Stimulated activated CD8-positive, alpha-beta memory T cell treated with anti-CD3 and anti-CD28 coated beads, Interleukin-15, amount 100 ng/mL, for 48 hours (primary cell): ENCODE results near the gene RUNX1.

Source experiments
- DNase-seq, 2 donors: peaks; one replicate each; pipeline ENCODE4 v3.0.0-alpha.2; 2020; ENCODE audit warnings: low read depth in 2 of 2

Gene RUNX1

DNA sequence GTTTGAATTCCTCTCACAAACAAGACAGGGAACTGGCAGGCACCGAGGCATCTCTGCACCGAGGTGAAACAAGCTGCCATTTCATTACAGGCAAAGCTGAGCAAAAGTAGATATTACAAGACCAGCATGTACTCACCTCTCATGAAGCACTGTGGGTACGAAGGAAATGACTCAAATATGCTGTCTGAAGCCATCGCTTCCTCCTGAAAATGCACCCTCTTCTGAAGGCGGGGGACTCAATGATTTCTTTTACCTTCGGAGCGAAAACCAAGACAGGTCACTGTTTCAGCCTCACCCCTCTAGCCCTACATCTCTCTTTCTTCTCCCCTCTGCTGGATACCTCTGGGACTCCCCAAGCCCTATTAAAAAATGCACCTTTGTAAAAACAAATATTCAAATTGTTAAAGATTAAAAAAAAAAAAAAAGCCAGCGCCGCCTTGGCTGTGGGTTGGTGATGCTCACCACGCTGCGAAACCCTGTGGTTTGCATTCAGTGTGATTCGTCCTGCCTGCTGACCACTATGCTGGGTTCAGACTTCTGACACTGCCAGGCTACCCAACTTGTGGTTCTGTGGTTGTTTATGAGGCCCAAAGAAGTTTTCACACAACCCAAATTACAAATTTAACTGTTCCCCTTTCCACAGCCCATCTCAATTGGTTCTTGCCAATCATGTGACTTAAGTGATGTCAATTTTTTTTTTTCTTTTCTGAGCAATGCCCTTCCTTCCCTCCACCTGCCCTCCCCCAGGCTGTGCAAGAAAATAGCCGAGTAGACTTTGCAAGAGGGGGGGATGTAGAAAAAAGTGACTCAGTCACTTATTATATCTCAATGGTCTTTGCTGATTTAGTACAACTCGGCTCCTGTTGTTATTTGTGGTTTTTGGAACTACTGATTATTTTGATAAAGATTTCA, at the start of gene RUNX1:
Gene RUNX1 (minus strand): TSS at position 597 of the 912 bp plus-strand sequence.
- DNase-seq: peak; percentile 77 to 78

DNA sequence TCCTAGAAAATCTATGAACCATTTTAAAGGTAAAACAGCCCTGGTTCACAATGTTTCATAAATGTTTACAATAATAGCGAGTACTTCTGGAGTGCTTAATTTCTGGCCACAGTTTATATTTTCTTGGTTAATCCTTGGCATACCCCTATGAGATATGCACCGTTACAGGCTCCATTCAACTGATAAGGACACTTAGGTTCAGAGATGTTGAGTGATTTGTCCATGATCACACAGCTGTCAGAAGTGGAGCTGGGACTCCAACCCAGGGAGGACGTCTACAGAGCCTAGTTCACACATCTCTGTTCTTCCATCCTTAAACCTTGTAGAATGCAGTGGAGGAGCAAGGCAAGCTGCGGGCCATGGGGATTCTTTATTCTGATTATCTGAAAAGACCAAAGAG, 48.4 kb upstream of the RUNX1 start:
- DNase-seq: no peak

DNA sequence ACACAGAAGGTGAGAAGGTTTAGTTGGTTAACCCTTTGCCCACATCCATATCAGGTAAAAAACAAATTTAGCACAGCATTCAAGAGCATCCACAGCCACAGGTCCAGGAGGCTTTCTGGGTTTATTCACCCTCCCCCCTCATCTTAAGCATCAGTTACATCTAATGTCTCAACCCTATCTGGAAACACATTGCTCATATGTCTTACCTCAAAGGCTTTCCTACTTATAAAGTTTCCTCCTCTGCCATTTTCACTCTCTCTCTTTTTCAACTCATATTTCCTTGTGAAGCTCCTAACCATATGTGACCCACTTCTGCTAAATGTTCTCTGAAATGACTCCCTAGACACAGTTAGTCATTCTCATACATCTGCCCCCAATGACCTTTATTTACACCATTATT, 47.9 kb upstream of the RUNX1 start:
- DNase-seq: no peak

DNA sequence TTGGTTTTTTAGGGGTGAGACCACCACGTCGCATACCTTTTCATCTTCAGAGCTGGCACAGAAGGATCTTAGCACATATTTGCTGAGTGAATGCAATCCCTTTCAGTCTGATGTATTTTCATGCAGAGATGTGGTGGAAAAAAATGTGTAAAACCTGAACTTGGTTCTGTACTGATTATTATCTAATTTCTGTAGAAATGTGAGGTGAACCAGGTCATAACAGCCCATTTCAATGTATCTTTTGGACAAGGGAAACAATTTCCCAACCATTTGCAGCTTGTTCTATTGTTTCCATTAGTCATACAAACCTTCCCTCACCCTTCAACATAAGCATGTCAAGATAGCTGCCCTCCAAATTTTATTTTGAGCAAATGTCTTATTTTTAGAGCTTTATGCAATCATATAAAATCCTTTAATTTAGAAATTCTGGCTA, 46.8 kb upstream of the RUNX1 start:
- peak in 1 of 2 donors; percentile 29 for DNase-seq

DNA sequence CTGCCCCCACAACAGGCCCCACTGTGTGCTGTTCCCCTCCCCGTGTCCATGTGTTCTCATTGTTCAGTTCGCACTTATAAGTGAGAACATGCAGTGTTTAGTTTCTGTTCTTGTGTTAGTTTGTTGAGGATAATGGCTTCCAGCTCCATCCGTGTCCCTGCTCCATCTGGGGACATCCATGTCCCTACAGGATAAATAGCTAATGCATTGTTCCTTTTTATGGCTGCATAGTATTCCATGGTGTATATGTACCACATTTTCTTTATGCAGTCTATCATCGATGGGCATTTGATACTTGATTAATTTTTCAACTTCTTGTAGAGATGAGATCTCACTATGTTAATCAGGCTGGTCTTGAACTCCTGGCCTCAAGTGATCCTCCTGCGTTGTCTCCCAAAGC, 44.4 kb upstream of the RUNX1 start:
- no peak for DNase-seq

DNA sequence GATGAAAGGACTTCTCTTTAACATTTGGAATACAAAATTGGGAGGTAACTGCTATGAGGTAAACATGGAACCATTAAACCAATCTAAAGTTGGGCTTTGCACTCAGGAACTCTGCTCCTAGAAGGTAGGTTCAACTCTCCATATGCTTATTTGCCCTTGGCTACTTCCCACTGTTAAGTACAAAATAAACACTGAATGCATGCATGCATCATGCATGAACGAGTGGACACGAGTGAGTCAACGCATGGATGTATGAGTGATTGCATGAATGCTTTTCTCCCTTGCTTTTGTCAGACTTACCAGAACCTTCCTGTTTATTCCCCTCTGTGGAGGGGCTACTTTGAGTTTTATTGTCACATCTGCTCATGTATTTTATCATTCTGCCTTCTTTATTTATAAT, 42.4 kb upstream of the RUNX1 start:
- no peak for DNase-seq

DNA sequence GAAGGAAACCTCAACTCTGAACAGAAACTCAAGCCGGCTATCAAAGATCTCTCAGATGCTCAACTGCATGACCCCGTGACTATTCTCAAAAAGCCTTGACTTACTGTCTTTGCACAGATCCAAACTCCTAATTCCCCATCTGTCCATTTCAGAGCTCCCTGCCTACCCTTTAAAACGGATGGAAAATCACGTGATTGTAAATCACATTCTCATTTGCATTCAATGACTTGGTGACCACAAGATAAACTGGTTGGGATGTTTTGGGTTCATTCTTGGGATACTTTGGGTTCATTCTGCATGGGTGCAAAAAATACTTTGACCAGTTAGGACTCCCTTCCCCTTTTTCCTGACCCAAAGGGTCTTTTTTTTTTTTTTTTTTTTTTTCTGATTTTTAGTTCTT, 41.3 kb upstream of the RUNX1 start:
- no peak for DNase-seq

DNA sequence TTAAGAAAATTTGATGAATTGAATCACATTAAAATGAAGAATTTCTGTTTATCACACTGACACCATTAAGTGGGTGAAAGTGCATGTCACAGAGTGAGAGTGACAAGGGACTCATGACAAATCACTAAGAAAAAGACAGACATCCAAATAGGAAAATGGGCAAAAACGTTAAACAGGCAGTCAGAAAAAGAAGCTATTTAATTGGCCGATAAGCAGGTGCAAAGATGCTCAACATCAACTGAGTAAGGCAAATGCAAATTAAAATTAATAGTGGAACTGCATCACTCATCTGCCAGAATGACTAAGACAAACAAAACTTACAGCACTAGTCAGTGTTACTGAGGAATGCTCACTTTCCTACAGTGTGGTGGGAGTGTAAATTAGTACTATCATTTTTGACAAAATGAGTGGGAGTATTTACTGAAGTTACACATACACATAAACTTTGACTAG, 39.2 kb upstream of the RUNX1 start:
- DNase-seq: no peak

DNA sequence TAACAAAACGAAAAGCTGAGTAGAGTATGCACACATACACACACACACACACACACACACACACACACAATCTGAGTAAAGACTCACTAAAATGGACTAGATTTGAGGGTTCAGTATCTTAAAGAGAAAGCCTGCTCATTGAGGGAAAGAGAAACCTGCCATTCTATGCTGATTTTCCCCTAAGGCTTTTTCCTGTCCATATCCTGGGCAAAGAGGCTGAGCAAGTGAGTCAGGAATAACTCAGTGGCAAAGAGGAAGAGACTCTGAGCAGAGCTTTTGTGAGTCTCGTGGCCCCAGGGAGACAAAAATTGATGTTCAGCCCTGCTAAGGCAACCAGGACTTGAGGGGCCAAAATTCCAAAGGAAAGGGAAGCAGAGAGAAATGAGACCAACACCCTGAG, 37.3 kb upstream of the RUNX1 start:
- no peak for DNase-seq

DNA sequence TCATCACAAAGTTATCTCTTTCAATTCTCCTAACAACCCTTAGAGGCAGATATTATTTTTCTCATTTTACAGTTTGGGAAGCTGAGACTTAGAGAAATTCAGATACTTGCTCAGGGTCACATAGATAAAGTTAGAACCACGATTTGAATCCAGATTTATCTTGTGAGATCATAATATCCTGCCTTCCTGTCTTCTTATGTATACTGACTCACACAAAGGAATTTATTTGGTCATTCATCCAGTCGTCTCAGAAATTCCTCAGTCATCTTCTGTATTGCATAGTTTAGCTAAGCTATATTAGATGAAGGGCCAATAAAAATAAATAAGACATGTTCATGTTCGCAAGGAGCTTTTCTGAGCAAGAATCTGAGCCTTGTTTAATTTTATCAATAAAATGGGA, 35.8 kb upstream of the RUNX1 start:
- no peak for DNase-seq

DNA sequence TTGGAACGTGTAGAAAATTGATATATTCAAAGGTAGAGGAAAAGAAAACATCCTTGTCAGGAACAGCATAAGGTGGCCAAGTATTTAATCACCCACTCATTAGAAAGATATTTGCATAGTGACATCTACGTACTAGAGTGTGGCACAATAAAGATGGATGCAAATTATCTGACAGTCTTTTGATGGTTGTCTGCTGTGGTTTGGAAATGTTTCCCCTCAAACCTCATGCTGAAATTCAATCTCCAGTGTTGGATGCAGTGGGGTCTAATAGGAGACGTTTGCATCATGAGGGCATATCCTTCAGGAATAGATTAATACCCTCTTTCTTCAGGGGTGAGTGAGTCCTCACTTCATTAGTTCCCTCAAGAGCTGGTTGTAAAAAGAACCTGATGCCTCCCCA, 34.1 kb upstream of the RUNX1 start:
- DNase-seq: no peak

DNA sequence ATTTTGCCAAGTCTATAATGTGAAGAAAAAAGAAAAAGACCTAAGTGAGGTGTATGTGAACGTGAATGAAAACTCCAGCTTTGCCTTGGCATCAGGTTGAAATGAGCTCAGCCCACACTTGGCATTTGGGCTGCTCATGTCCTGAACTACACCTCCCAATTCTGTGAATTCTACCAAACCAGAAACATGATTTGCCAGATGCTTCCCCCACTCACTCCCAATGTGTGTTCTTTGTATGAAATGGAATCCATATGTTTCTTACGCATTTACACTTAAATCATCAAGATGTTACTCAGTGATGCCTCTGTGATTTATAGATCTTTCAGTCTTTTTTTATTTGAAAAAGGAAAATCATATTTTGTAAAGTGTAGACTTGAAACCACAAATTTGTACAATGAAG, 32.8 kb upstream of the RUNX1 start:
- DNase-seq: no peak

DNA sequence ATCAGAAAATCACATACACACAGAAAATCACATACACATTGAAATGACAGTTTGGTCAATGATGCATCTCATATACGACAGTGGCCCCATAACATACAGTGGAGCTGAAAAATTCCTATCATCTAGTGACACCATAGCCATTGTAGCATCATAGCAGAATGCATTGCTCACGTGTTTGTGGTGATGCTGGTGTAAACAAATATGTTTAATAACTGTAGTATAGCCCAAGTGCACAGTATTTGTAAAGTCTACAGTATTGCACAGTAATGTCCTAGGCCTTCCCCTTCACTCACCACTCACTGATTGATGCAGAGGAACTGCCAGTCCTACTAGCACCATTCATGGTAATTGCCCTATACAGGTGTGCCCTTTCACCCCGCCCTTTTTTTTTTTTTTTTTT, 30.1 kb upstream of the RUNX1 start:
- no peak for DNase-seq

DNA sequence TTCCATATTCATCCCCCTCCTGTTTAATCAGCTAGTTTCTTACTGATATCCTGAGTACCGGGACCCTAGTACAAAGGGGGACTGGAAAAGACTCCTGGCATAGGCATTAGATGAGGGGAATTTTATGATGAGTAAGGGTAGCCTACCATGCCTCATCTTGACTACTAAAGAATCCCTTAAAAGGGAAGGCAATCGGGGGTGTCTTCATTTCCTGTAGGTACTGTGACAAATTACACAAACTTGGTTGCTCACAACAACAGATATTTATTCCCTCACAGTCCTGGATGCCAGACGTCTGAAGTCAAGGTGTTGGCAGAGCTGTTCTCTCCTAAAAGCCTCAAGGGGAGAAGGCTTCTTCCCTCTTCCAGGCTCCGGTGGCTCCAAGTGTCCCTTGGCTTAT, 28.9 kb upstream of the RUNX1 start:
- no peak for DNase-seq

DNA sequence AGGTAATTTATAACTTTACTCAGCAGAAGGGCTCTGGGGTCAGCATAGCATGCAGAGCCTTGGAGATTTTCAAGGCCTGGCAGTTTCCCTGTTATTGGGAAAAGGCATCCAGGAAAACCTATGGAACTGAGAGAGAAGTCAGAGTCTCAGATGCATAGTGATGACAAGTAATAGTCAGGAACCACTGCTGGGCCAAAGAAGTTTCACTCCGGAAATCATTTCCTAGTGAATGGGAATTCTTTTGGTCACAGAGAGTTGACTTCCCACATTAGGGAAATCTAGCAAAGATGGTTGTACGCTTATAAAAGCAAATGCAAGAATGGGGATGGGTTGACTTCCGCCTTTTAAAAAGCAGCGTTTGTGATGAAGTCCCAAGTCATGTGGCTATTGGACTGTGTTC, 28.4 kb upstream of the RUNX1 start:
- DNase-seq: no peak

DNA sequence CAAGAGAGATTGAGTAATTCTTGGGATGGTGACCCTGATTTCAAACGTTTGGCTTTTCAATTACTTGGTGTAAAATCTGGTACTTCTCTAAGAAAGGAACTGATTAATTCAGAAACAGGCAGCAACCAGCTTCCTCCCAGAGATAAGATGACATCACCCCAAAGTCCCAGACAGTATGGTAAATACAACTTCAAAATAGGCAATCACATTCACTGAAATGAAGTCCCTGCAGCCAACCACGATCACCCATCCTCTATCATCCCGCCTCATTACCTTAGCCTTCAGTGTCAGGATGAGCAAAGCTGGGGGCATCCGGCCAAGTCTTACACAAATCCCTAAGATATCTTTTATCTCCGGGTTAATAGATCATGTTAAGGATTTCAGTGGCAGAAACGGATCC, 26.4 kb upstream of the RUNX1 start:
- no peak for DNase-seq

DNA sequence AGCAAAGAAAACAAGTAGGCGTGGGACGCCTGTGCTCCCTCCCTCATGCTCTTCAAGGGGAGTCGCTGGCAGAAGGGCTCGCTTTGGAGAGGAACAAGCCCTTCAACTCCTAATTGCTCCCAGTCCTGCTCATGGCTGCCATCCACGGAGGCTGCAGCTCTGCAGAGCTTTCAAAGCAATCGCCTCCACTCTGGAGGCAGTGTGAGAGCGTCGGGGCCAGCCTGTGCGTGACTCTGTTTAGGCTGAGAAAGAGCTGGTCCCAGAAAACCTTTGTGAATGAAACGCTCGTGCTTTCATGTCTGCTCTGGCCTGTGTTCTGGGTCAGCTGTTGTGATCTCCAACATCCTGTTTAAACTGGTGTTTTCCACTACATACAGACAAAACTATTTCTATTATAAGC, 23.9 kb upstream of the RUNX1 start:
- no peak for DNase-seq

DNA sequence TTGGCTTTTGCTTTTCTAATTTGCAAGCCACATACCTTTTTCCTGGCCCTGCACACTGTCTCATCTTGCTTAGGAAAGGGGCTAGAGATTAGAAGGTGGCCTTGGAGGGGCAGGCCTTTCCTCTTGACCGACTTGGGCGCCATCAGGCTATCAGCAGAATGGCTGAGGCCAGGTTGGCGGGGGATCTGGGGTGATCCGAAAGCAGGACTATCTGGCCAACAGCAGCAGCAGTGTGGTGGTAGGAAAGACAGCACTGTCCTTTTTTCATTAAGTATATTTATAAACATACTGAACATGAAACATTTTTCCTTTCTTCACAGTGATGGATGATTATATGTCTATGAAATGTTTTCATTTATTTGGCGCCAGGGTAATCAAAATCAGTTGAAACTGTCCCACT, 23.5 kb upstream of the RUNX1 start:
- no peak for DNase-seq

DNA sequence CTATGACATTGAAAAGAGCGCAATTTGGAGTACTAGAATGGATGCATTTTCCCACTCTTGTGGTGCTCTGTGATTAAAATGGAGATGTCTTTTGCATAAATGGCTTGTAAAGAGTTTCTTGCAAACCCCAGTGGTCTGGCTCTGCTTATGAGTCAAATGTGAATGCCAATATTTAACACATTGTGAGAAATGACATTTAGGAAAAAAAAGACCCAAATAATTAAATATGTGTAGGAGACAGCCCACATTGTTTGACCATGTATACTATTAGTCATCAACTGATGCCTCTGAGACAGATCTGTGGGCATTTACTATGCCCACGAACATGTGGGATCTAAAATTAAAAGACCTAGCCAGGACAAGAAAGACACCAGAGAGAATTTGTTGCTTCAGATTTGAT, 22.2 kb upstream of the RUNX1 start:
- DNase-seq: no peak

DNA sequence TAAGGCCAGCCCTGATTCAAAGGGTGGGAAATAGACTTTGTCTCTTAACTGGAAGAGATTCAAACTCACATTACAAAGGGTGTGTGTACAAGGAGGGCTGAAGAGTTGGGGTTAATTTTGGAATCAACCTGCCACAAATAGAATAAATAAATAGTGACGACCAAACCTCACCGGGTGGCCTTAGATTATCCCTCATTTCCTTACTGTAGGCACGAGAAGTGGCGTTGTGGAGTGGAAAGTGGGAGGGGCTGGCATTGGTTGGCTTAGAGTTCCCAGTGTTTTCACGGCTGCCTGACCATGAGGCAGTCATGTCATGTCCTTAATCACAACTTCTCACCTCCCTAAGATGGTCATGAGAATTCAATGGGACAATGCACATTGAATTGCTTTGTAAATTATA, 21.3 kb upstream of the RUNX1 start:
- DNase-seq: no peak

DNA sequence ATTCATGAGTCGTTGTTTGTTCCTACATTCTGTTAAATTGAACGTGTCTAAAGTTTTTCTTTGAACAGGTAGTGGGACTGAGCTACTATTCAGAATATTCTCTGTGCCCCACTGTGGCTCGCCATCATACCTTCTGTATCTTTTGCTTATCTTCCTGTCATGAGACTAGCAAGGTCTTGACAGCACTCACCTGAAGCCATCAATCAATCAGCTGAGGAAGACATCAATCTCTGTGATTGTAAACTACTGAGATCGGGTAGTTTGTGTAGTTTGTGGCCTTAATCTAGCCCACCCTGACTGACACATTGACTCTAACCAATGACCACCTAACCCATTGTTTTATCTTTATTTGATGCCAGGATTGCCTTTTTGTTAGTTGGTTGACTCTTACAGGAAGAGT, 17.7 kb upstream of the RUNX1 start:
- no peak for DNase-seq

DNA sequence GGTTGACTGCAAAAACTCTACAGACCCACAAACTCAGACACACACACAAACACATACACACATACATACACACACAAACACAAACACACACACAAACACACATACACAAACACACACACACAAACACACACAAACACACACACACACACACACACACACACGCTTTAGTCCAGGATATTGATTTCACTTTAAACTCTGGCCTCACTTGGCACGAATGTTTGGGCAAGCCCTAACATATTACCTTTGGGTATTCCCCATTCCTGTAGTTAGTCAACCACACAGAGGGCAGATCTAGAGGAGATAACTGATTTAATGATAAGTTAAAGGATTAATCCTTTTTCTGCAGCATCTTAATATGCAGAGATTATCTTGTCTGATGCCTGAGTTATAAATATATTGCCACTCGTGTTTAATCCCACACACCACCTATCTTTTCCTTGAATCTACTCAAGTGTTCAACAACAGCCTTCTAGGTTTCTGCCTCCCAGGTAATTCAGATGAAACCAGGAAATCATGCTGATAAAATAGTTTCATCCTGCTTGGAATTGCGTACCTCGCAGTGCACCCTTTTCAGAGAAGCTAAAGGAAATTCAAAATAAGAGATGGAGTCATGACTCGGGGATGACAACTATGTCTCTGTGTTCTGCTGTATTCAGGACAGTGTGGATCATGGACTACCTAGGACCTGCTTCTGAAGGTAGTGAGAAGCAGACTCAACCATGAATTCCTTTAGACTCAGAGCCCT, 14.5 kb upstream of the RUNX1 start:
- DNase-seq: no peak

DNA sequence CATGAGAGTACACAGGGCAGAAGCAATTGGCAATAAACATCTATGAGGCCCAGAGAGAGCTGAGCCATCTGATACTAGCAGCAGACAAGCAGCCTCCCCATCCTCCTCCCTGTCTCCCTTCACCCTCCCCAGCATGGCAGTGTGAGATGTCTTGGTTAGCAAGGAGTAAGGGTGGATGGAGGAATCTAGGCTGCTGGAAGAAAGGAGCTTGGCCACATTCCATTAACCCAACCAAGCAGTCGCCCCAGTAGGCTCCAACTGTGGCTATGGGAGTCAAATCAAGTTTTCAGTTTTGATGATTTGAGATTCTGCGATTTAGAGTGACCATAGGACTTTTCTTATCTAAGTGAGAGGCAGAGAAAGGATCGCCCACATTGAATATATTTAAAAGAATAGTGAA, 12.9 kb upstream of the RUNX1 start:
- no peak for DNase-seq
